GM19463 (cell line): ENCODE data around the gene DYSF.
"Not testable (repeated sequence)": the region's sequence is repeated elsewhere in the genome, so short reads cannot be mapped to it uniquely, and the experiment has no call there.

ENCODE experiments used
- ATAC-seq: cut with Tn5 transposase; IDR thresholded peaks from one replicate; pipeline ENCODE4 v1.9.1; 2021; ENCODE audit warnings: mild to moderate bottlenecking, moderate library complexity; ENCODE audit not compliant: unreplicated experiment

Gene DYSF

DNA sequence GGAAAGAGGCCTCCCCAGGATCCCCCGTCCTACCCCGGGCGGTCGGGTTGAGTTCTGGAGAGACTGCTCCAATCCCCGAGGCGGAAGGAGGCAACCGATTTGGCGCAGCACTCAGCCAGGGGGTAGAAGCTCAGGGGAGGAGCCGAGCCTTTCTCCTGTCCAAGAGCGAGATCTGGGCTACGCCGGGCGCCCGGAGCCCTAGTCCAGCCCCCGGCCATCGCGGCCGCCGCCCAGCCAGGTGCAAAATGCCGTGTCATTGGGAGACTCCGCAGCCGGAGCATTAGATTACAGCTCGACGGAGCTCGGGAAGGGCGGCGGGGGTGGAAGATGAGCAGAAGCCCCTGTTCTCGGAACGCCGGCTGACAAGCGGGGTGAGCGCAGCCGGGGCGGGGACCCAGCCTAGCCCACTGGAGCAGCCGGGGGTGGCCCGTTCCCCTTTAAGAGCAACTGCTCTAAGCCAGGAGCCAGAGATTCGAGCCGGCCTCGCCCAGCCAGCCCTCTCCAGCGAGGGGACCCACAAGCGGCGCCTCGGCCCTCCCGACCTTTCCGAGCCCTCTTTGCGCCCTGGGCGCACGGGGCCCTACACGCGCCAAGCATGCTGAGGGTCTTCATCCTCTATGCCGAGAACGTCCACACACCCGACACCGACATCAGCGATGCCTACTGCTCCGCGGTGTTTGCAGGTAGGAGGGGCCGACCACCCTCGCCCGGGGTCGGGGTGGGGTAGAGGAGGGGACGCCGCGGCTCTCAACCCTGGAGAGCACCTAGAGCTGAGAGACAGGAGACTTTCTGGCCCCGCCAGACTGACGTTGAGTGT is at the start of gene DYSF:
TSS of gene DYSF (plus strand) at position 158 of the 817 bp plus-strand sequence.
- no peak for ATAC-seq

DNA sequence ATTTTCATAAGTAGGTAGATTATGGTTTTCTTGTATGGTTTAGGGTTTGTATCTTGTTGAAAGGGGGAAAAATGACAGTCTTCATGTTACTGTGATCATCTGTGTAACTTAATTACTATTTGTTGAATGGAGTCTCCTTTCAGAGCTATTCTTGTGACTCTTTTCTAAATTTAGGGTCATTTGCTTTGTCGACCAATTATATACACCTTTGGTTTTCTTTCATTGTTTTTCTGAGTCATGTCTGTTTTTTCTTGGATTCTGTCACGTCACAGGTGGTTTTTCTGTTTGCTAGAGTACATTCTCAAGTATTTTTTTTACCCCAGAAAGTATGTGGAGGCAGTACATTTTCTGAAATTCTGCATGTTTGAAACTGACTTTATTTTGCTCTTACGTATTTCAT is 43.8 kb upstream of the DYSF start:
- ATAC-seq: no peak

GRCh38 chr2:71410696-71411095 is 42.7 kb upstream of the DYSF start:
- ATAC-seq: no peak

DNA sequence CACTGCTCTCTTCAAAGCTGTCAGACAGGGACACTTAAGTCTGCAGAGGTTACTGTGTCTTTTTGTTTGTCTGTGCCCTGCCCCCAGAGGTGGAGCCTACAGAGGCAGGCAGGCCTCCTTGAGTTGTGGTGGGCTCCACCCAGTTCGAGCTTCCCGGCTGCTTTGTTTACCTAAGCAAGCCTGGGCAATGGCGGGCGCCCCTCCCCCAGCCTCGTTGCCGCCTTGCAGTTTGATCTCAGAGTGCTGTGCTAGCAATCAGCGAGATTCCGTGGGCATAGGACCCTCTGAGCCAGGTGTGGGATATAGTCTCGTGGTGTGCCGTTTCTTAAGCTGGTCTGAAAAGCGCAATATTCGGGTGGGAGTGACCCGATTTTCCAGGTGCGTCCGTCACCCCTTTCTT is 36.5 kb upstream of the DYSF start:
- not testable (repeated sequence) for ATAC-seq

DNA sequence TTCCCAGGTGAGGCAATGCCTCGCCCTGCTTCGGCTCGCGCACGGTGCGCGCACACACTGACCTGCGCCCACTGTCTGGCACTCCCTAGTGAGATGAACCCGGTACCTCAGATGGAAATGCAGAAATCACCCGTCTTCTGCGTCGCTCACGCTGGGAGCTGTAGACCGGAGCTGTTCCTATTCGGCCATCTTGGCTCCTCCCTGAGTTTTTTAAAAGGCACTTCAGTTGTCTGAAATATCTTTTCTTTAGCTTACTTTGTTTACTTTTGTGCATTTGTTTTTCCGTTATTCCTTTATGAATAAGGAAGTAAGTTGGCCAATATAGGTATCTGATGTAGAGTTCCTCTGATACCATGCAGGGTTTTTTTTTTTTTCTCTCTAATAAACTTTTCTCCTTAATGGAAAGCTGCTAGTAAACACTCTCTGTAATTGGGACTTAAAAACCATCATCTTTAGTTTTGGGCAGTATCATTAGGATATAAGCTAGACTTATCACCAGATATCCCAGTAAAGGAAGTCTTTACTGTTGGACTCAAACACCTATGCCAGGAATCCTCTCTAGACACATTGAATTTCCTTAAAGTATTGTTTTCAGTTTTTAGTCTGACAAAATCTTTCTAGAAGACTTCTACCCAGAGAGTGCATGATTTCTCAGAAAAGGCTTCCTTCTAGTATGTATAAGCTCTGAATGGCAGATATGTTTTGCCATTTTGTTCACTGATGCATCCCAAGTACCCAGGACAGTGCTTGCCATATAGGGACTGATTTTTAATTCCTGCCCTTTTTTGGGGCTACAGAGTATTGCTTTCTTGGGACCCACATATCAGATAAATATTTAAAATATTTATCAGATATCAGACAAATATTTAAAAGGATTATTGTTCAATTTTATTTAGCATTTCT is 35.8 kb upstream of the DYSF start:
- no peak for ATAC-seq

DNA sequence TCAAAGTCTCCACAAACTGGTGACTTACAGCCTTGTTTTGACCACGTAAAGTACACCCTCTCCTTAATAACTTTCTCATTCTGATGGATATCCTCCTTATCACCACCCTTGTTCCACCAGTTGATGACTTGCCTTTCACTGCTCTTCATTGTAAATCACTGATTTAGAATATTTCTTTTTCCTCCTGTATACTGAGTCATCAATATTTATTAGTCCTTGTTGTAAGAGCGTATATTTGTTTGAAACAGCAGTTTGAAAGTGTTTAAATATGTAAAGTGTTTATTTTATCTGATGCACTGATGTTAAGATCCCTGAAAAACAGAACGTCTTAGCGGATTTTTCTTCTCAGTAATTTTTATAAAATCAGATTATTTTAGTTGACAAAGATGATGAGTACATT is 34.2 kb upstream of the DYSF start:
- ATAC-seq: no peak

DNA sequence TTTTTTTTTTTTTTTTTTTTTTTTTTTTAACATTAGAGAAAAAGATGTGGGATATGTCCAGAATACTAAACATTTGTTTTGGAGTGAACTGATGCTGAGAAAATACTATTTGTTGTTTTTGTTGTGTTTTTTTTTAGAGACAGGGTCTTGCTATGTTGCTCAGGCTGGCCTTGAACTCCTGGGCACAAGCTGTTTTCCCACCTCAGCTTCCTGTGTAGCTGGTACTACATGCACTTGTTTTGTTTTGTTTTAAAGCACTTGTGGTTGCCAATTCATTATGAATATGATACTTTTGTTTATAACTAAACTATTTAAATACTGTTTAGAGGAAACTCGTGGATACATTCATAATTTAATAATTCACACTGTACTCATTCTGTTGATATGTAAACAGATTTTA is 33.4 kb upstream of the DYSF start:
- ATAC-seq: no peak

- no peak for ATAC-seq
Measured at GRCh38 chr2:71422786-71423185, 30.6 kb upstream of the DYSF start.

GRCh38 chr2:71423817-71424420 is 29.4 kb upstream of the DYSF start:
- no peak for ATAC-seq

DNA sequence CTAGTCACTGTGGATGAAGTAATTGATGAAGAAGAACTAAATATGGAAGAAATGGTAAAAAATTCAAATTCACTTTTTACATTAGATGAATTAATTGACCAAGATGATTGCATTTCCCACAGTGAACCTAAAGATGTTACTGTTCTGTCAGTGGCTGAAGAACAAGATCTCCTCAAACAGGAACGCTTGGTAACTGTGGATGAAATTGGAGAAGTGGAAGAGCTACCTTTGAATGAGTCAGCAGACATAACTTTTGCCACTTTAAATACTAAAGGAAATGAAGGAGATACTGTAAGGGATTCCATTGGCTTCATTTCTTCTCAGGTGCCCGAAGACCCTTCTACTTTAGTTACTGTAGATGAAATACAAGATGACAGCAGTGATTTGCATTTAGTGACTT is 26.6 kb upstream of the DYSF start:
- no peak for ATAC-seq

DNA sequence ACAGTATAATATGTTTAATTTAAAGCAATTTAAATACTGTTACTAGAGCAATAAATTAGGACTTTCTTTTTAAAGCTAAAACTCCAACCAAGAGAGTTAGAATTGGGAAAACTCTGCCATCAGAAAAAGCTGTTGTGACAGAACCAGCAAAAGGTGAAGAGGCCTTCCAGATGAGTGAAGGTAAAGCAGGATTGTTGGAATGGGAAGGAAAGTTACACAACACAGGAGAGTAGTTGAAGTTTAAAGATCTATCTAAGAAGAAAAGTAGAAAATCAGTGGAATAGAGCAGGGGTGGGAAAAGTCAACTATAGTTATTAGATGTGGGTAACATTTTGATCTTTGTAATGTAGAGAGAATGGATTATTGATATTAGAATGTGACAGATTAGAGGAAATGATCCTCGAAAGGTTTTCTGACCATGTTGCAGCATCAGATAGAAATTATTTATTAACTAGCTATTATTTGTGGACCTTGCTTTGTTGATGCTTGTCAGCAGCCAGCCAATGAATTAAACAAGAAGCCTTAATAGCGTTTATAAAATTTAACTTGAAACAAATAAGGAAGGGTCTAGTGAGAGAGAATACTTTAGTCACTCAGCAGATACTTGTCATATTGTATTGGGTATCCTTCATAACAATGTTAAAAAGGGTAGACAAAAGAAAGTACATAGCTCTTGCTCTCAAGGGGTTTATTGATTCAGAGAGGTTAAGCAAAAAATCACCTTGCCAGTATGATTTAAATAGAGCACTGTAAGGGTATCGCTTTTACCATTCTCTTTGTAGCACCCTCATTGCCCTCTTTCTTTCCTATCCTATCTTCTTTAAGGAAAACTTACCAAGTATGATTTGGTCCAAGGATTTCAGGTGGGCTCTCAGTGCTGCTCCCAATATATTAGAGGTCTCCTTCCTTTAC is 24.6 kb upstream of the DYSF start:
- ATAC-seq: no peak

- ATAC-seq: not testable (repeated sequence)
Measured at GRCh38 chr2:71445142-71445541, 8.2 kb upstream of the DYSF start.

DNA sequence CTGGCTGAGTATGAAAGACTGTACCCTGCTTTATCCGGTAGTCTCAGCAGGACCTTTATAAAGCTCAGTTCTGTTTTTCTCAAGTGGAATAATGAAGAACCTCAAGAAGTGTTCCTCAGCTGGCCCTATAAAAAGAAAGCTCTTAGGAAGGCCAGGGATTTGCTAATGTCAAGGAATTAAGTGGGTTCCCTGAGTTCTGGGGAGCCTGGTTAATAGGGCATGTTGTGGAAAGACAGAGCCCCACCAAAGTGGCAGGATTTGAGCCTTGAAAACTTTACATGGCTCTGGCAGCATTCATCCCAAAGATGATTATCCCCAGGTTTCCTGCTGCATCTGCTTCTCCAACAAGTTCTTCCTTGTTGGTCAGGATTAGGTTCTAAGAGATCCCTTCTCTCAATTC is 6.9 kb upstream of the DYSF start:
- ATAC-seq: no peak

DNA sequence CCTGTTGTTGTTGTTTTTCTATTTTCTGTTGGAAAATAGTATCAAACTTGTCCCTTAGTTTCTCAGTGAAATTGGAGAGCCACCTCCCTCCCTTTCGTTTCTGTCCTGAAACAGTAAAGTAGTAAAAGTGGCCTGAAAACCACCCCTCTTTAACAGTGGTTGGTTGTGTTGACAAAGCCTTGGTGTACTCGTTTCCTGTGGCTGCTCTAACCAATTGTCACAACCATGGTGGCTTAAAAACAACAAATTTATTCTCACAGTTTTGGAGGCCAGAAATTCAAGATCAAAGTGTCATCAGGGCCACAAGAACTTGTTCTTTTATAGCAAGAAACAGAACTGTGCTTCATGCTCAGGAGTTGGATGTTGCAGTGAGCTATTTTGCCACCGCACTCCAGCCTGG is 4.0 kb upstream of the DYSF start:
- ATAC-seq: no peak

DNA sequence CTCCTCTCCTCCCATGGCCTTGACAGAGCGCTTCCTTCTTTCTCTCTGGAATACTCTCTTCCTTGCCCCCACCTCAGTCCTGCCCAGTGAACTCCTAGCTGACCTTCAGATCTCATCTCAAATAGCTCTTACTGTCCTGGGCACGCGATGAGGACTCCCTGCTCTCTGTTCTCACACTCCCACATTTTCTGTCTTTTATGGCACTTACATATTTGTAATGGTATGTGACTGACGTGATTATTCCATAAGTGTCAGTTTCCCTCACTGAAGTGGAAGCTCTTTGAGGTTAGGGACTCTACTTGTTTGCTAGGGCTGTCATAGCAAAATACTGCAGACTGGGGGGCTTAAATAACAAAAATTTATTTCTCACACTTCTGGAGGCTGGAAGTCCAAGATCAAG is 1.7 kb upstream of the DYSF start:
- no peak for ATAC-seq

GRCh38 chr2:71452565-71452964 is 796 bp upstream of the DYSF start:
- no peak for ATAC-seq

- ATAC-seq: no peak
Measured at GRCh38 chr2:71454221-71455010, 1.1 kb downstream of the DYSF start.

- no peak for ATAC-seq
Measured at GRCh38 chr2:71455011-71455740, 1.8 kb downstream of the DYSF start.
